Endothelial cell of umbilical vein (primary cell): Measurements from ENCODE around the gene GAB1. TPM values are rescaled to one million over a fixed set of nuclear protein-coding genes. Genes with fewer than 3 reads are reported as not detected.

Experiments used
- BruUV-seq: library from RNA; stranded (reverse); fragments of 400-500 nt; replicated peaks from 2 replicates; lab custom pipeline; 2021; lab: Mats Ljungman, UMichigan
- CTCF ChIA-PET: fragments of 300-600, 350-600 bp; sonication (Branson Sonifier 250); formaldehyde crosslinking; loops from one replicate; lab custom pipeline; 2021; ENCODE audit warnings: antibody characterized with exemption, inconsistent platforms; lab: Charles Lee
- POLR2A ChIA-PET: fragments of 300-600, 350-600 bp; sonication (Branson Sonifier 250); formaldehyde crosslinking; loops from one replicate; lab custom pipeline; 2021; ENCODE audit warnings: antibody characterized with exemption, inconsistent platforms; lab: Charles Lee
- DNase-seq: peaks from one replicate; pipeline ENCODE4 v3.0.0-alpha.2; 2011; ENCODE audit warnings: low read depth, low spot score
- FAIRE-seq: peaks from 2 replicates; lab custom pipeline; 2011; peaks lifted over from hg19 to GRCh38; lab: Jason Lieb, UNC
- H2AFZ ChIP-seq: 2 replicates; pipeline ENCODE4 v1.6.0; 2012; ENCODE audit warnings: low read depth, low read length, control low read depth, inconsistent platforms
- H3K27ac ChIP-seq: 2 replicates; pipeline ENCODE4 v1.5.1; 2011; ENCODE audit warnings: low read depth, mild to moderate bottlenecking, control low read depth, low read length, moderate library complexity; ENCODE audit not compliant: insufficient read depth
- H3K27me3 ChIP-seq, 2 experiments: 2 replicates each; pipeline versions ENCODE4 v1.6.0 to v1.6.1; 2011; ENCODE audit warnings: low read length in 2 of 2, mixed read lengths in 1 of 2; ENCODE audit not compliant: control insufficient read depth in 2 of 2, insufficient read depth in 2 of 2
- H3K36me3 ChIP-seq, 2 experiments: 2 replicates in 1 of 2; 3 replicates in 1 of 2; pipeline ENCODE4 v1.5.1; 2011; ENCODE audit warnings: low read length in 2 of 2, mild to moderate bottlenecking in 1 of 2, moderate library complexity in 1 of 2; ENCODE audit not compliant: control insufficient read depth in 2 of 2, insufficient read depth in 2 of 2; ENCODE audit errors: extremely low read depth in 1 of 2
- H3K4me1 ChIP-seq: 3 replicates; pipeline ENCODE4 v1.5.1; 2011; ENCODE audit warnings: mild to moderate bottlenecking, low read length; ENCODE audit not compliant: control insufficient read depth, insufficient read depth; ENCODE audit errors: extremely low read depth
- H3K4me2 ChIP-seq: 2 replicates; pipeline ENCODE4 v1.6.1; 2011; ENCODE audit warnings: low read length, control low read depth, mixed read lengths; ENCODE audit not compliant: insufficient read depth
- H3K4me3 ChIP-seq, 3 experiments: fragments of 200-600 bp in 1 of 3; sonication (generic), shearing (Covaris generic) in 1 of 3; replicated peaks in 1 of 3; 2 replicates each; pipeline ENCODE4 v1.5.1; 2011 to 2016; ENCODE audit warnings: control low read depth in 3 of 3, low read length in 3 of 3, mild to moderate bottlenecking in 2 of 3, inconsistent platforms in 1 of 3, low read depth in 1 of 3, moderate library complexity in 1 of 3; ENCODE audit not compliant: insufficient read depth in 1 of 3
- H3K79me2 ChIP-seq: 2 replicates; pipeline ENCODE4 v1.6.0; 2012; ENCODE audit warnings: low read length, inconsistent platforms; ENCODE audit not compliant: control insufficient read depth, insufficient read depth
- H3K9ac ChIP-seq: replicated peaks from 2 replicates; pipeline ENCODE3; 2011; ENCODE audit warnings: low read length, control low read depth; ENCODE audit not compliant: insufficient read depth; ENCODE audit errors: extremely low read depth
- H3K9me1 ChIP-seq: replicated peaks from 3 replicates; pipeline ENCODE4 v1.6.0; 2011; ENCODE audit warnings: mild to moderate bottlenecking, low read length; ENCODE audit not compliant: control insufficient read depth, insufficient read depth; ENCODE audit errors: extremely low read depth
- H3K9me3 ChIP-seq: replicated peaks from 2 replicates; pipeline ENCODE4 v1.5.1; 2012; ENCODE audit warnings: low read length, inconsistent platforms; ENCODE audit not compliant: control insufficient read depth, insufficient read depth
- H4K20me1 ChIP-seq: replicated peaks from 2 replicates; pipeline ENCODE3; 2011; ENCODE audit warnings: mild to moderate bottlenecking, low read length; ENCODE audit not compliant: control insufficient read depth, insufficient read depth; ENCODE audit errors: extremely low read depth
- CTCF ChIP-seq, 2 donors: IDR thresholded peaks; 1 replicate in 1 of 2; 2 replicates in 1 of 2; pipeline ENCODE4 v1.5.1; 2011; ENCODE audit warnings: low read length in 2 of 2, mild to moderate bottlenecking in 2 of 2, moderate library complexity in 2 of 2, control low read depth in 1 of 2, inconsistent platforms in 1 of 2, low read depth in 1 of 2; ENCODE audit not compliant: insufficient read depth in 1 of 2; ENCODE audit errors: extremely low read depth in 1 of 2
- EZH2 ChIP-seq: IDR thresholded peaks from 2 replicates; pipeline ENCODE4 v1.6.1; 2012; ENCODE audit warnings: borderline replicate concordance, low read depth, mild to moderate bottlenecking, moderate library complexity, low read length, inconsistent platforms; ENCODE audit not compliant: severe bottlenecking
- FOS ChIP-seq: IDR thresholded peaks from 2 replicates; pipeline ENCODE4 v1.6.1; 2011; ENCODE audit warnings: mild to moderate bottlenecking, low read length, moderate library complexity, borderline replicate concordance; ENCODE audit not compliant: insufficient read depth
- GATA2 ChIP-seq: IDR thresholded peaks from 2 replicates; pipeline ENCODE4 v1.7.0; 2011; ENCODE audit warnings: low read depth, mild to moderate bottlenecking, moderate library complexity, mixed read lengths, low read length; ENCODE audit not compliant: insufficient read length, insufficient read depth
- JUN ChIP-seq: IDR thresholded peaks from 2 replicates; pipeline ENCODE4 v1.6.1; 2011; ENCODE audit warnings: borderline replicate concordance, low read depth; ENCODE audit not compliant: insufficient read length, insufficient read depth
- MAX ChIP-seq: IDR thresholded peaks from 2 replicates; pipeline ENCODE4 v1.6.1; 2011; ENCODE audit not compliant: insufficient read depth, insufficient read length
- MYC ChIP-seq: IDR thresholded peaks from one replicate; pipeline ENCODE4 v1.6.1; 2011; ENCODE audit warnings: mild to moderate bottlenecking, low read depth, low read length
- POLR2A ChIP-seq: IDR thresholded peaks from 2 replicates; pipeline ENCODE4 v1.6.1; 2012; ENCODE audit warnings: low read depth, mild to moderate bottlenecking, control low read depth, low read length
- POLR2AphosphoS5 ChIP-seq: IDR thresholded peaks from 2 replicates; pipeline ENCODE4 v1.6.1; 2012; ENCODE audit warnings: low read depth, mild to moderate bottlenecking, control low read depth, low read length, moderate library complexity; ENCODE audit not compliant: insufficient read depth
- dilution Hi-C: fragments of 300-500 bp; cut with MboI; formaldehyde crosslinking; loops from one replicate; pipeline ENCODE4 v1.15.0; 2019; ENCODE audit warnings: low sequenced_read_pairs; ENCODE audit not compliant: extremely low pct_ligation_motif_present
- intact Hi-C: fragments of 100-400 bp; cut with micrococcal nuclease; formaldehyde crosslinking; loops from one replicate; pipeline ENCODE4 v1.10.0; 2022
- polyA plus RNA-seq, 4 experiments: library from polyadenylated mRNA; depleted of rRNA in 3 of 4; stranded (reverse) in 3 of 4; unstranded in 1 of 4; fragments of >200 nt; gene quantifications; 2 replicates each; pipeline versions ENCODE4 v1.2.1 to v1.2.3, GENCODE V29; 2011 to 2012; ENCODE audit warnings: missing spikeins in 1 of 4
- total RNA-seq: library from RNA; stranded (reverse); gene quantifications from 2 replicates; pipeline ENCODE4 v1.2.3, GENCODE V29; 2021

GAB1 gene
- total and polyA plus RNA-seq, 2 donors (not counting 3 experiments of a cell fraction or from before 2014, with no cell fraction given): 9.3 to 37.7 TPM

DNA sequence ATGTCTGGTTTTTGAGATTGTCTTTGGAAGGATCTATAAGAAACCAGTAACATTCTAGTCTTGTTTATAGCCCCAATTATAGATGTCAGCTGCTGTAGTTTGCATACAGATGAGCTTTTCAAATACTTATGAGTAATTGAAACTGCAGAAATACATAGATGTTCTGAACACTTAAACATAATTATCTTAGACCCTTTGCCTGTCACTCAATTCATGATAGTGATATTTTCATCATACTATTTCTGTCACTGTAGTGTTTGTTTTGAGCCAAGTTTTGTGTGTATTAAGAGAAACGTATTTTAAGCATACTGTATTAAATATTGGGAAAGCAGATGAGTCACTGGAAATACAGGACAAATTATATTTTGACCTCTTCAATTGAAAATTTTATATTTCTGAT is 107.1 kb downstream of the GAB1 start:
- Histone ChIP-seq H3K9ac (no peak overlapping the region), H3K4me3 (no peak overlapping the region), H3K36me3 (peaks cover 0 to under 1% of the 10 kb centered on the region in 2 experiments), H4K20me1 (no peaks in the 10 kb centered on the region), H3K9me3 (no peaks in the 10 kb centered on the region), H2AFZ (no peak overlapping the region), H3K27me3 (no peaks in the 10 kb centered on the region), H3K4me1 (peaks cover 8% of the 10 kb centered on the region), H3K9me1 (no peaks in the 10 kb centered on the region), H3K27ac (no peak overlapping the region), H3K79me2 (no peaks in the 10 kb centered on the region), H3K4me2 (no peak overlapping the region)
- POLR2A ChIA-PET: no interaction called here
- CTCF ChIA-PET: interaction anchor here (1.3 kb wide), 1 partner anchor 12 kb away, joined by 3 read pairs; no protein-coding TSS in a partner anchor
- intact Hi-C loops: no loop called here
- TF ChIP-seq MYC (no peak), FOS (no peak), GATA2 (no peak), MAX (no peak), JUN (no peak), CTCF (IDR thresholded peaks at IDR 0.05; ENCODE audit: extremely low read depth in 1 of 2, insufficient read depth in 1 of 2, low read depth in 1 of 2, low read length in 2 of 2) (no peak), EZH2 (no peak), POLR2AphosphoS5 (no peak), POLR2A (no peak)
- no TSS peak for BruUV-seq
- no peak for DNase-seq
- no peak for FAIRE-seq
- dilution Hi-C loops: no loop called here
